Activated CD8-positive, alpha-beta memory T cell treated with anti-CD3 and anti-CD28 coated beads for 24 hours (primary cell): ENCODE results near the gene GRID1.
A peak's percentile ranks its signal among the peaks of the same experiment; 100 is the strongest.

Source experiments
- DNase-seq: peaks from one replicate; pipeline ENCODE4 v3.0.0-alpha.2; 2020

The GRID1 gene

GRCh38 chr10:86288695-86289576 is 77.7 kb downstream of the GRID1 start:
- DNase-seq: peak; percentile 19

GRCh38 chr10:86287966-86288579 is 78.5 kb downstream of the GRID1 start:
- peak; percentile 13 for DNase-seq

GRCh38 chr10:86287110-86287793 is 79.3 kb downstream of the GRID1 start:
- peak; percentile 32 for DNase-seq

GRCh38 chr10:86286236-86287109 is 80.1 kb downstream of the GRID1 start:
- peak; percentile 9 for DNase-seq

DNA sequence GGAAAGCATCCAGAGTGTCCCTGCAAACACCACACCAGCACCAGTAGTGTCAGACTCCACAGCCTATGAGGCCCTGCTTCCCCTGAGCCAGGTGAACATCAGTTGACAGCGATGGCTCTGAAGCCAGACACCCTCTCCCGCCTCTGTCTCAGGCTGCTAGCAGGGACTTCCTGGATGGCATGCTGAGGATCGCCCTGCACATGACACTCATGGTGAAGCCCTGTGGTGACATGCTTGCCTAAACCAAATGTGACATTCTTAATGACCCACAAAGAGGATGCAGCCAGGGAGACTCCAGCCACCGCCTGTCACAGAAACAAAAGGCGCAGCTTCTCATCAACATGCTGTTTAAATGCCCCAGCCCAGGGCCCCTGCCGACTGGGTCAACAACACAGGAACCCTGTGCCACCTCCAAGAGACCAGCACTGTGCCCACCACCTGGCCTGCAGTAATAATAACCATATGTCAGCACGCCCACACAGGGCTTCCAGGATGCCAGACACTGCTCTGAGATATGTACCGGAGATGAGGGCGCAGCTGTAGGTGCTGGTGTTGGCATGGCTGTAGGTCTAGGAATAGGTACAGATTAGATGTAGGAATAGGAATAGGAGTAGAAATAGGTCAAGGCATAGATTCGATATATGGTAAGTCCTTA is 81.3 kb downstream of the GRID1 start:
- peak; percentile 24 for DNase-seq

DNA sequence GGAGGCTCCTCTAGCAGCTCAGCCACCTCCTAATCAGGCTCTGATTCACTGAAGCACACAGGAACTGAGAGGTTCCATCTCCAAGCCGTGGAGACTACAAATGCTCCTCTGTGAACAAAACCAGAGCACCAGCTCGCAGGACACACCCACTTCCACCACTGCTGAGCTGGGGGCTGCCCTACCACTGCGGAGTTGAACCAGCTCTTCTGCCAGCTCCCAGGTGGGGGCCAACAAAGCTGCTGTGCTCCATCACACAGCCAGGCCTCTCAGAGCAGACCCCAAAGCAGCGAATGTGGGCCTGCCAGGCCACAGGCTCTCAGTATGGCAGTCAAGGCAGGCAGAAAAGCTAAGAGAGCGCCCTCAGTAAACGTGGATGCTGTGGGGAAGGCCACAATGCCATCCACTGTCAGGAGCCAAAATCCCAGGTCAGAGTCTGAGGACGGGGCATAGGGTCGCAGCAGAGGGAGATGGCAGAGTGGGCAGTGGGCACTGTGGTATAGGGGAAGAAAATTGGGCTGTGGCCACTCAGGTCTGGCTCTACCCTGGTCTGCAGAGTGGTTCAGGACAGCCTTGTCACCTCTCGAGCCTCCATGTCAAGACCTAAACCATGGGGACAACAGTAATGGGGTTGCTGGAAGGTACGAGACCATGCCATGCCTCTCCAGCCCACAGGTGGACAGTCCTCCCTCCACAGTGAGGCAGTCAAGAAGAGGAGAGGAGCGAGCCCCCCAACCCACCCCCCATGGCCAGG is 82.1 kb downstream of the GRID1 start:
- DNase-seq: peak; percentile 19

DNA sequence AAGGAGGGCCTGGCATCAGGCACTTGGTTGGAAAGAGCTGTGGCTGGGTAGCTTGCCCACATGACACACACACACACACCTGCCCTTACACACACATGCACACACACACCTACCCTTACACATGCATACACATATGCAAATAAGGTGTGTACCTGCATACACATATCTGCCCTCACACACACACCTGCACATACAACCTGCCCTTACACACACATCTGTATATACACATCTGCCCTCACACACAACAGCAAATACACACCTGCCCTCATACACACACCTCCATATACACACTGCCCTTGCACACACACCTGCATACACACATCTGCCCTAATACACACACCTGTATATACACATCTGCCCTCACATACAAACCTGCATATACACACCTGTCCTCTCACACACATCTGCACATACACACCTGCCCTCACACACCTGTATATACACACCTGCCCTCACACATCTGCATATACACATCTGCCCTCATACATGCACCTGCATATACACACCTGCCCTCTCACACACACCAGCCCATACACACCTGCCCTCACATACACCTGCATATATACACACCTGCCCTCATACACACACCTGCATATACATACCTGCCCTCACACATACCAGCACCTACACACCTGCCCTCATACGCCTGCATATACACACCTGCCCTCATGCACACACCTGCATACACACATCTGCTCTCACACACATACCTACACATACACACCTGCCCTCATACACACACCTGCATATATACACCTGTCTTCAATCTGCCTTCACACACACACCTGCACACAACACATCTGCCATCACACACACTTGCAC is 82.9 kb downstream of the GRID1 start:
- peak; percentile 30 for DNase-seq

DNA sequence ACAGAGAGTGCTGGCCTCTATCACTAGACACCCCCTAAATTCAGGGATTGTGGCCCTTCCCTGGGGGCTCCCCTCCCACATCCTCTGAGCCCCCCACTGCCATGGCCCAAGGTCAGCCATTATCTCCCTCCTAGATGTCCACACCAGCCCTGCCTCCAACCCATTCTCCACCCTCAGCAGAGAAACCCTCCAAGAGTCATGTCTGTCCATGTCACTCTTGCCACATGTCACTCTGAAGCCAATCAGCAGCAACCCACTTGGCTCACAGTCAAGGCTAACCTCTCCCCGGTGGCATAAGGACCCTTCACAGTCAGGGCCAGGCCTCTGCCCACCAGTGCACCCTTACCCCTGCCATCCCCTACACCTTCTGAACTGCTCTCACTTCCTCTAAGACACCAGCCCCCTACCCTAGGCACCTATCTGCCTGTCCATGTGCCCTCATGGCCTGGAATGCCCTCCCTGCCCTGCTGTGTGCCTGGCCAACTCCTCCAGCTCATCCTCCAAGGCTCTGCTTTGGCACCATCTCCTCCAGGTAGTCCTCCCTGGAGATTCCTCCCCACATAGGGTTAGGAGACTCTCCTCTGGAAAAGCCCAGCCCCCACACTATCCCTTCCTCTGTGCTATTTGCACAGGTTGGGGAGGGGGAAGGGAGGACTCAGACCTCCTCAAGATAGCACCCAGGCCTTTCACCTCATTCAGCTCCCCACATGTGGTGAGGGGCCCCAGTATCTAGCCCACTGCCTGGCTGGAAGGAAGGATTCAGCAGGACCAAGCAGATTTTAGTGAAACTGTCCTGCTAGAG is 83.7 kb downstream of the GRID1 start:
- DNase-seq: peak; percentile 9

DNA sequence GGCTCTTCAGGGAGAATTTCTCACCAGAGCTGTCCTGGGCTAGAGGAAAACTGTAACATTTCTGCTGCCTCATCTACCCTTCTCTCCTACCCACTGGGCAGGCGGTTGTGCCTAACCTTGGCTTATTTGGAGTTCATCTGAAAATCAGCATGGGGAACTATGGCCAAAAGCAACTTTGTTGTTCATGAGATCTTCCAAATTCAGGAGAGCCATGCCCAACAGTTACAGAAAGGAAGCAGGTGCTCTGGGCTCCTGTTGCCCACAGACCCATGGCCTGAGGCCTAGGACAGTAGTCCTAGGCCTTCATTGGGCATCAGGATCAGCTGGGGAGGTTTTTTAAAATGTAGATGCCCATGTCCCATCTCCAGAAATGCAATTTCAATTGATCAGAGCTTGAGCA is 85.2 kb downstream of the GRID1 start:
- DNase-seq: peak; percentile 15

GRCh38 chr10:86269332-86269731 is 97.3 kb downstream of the GRID1 start:
- peak; percentile 17 for DNase-seq

DNA sequence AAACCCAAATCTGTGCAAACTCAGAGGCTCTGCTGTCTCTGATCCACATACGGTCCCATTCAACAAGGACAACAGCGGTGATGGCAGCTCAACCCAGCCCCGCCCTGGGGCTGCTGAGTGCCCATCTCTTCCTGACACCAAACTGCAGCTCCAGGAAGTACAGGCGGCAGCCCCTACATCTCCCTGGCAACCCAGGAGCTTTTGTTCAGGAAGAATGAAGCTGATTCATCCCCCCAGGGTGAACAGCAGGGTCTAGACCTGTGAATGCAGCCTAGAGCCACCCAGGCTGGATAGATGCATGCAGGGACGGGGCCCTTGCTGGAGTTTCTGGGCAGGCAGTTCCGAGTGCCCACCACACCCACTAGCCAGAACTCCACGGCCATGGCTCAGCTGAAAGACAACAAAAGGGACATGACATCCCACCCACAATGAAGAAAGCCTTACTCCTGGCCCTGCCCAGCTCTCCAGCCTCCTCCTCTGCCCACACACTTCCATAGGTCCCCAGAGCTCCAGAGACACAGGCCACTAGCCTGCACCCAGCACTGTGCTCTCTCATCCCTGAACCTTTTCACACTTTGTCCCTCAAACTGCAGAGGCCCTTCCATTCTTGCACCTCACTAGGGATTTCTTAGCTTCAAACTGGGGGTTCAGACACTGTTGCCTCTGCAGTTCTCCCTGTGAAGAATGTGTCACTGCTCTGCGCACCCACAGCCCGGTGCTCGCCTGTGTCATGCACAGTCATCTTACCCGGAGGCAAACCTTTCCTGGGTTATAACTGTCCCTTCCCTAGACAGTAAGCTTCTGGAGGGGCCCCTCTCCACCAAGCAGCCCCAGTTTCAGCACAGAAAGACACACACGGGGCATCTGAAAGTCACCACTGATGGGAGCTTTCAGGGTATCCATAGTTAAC is 99.1 kb downstream of the GRID1 start:
- DNase-seq: peak; percentile 24

DNA sequence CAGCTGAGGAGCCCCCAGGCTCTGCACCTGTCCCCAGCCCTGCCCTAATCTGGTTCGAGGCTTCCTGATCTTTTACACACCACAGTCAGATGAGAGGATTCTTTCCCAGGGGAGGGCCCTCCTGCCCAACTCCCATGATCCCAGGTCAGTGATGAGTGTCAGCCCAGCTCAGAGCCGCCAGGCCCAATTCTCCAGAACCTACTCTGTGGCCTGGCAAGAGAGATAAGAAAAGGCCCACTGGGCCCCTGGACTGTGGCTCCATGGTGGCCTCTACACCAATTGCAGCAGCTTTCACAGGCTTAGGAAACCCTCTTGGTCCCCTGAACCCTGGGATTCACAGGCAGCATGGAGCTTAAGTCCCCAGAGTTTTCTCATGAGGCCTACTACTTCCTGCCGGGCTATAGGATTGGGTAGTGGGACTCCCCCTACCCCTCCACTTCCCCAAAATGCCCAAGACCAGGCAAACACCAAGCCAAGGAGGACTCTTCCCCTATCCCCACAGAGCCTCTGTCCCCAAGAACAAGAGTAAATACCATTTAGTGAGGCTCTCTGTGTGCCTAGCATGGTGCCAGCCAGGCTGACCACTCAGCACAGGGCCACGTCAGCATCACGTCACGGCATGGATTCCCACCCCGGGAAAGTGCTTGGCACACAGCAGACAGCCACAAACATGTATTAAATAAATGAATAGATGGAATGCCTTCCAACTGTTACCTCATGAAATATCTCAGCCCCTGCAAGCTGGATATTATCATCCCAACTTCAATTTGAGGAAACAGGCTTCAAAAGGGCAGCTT is 100.0 kb downstream of the GRID1 start:
- DNase-seq: peak; percentile 35

DNA sequence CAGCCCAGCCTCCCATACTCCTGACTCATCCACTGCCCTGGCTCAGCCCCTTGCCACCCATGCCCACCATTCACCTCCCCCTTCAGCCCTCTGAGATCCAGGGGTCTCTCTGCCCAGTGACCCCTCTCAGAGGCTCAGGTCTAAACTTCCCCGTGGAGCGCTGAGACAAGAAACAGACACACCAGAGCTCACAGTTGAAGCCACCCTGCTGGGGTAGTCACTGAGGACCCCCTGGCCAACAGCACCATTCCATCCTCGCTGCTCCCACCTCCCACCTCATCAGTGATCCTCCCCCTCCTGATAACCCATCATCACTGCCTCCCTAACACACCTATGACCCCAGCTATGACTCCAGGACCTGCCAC is 100.7 kb downstream of the GRID1 start:
- peak; percentile 30 for DNase-seq

GRCh38 chr10:86265236-86265894 is 101.2 kb downstream of the GRID1 start:
- DNase-seq: peak; percentile 28

- DNase-seq: no peak
Observed at GRCh38 chr10:86264481-86265231, 101.9 kb downstream of the GRID1 start.

DNA sequence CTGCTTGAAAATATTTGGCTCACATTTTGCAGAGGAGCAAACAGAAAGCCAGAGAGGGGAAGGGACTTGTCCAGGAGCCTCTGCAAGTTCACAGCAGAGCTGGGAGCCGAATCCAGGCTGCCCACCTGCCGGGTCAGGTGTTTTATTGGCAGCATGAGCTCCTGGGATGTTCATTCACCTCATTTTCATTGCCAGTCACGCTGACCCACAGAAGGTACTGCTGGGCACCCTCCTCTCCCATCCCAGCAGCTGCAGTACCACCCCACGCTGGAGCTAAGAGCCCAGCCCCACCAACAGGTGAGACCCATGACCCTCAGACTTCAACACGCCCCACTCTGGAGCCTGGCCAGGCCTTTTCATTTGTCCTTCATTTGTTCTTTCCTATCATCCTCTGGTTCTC is 102.7 kb downstream of the GRID1 start:
- peak; percentile 9 for DNase-seq
